Measurements from ENCODE around the gene INPP5E.

Gene INPP5E

GRCh38 chr9:136447173-136447778 is 7.6 kb upstream of the INPP5E start:
- DNase-seq (ENCODE audit: low read depth): no peak

- DNase-seq (ENCODE audit: low read depth): no peak
Observed at GRCh38 chr9:136445799-136446198, 6.2 kb upstream of the INPP5E start.

- DNase-seq (ENCODE audit: low read depth): no peak
Observed at GRCh38 chr9:136444102-136444501, 4.5 kb upstream of the INPP5E start.

- DNase-seq (ENCODE audit: low read depth): no peak
Observed at GRCh38 chr9:136443687-136444086, 4.0 kb upstream of the INPP5E start.

GRCh38 chr9:136443087-136443486 is 3.4 kb upstream of the INPP5E start:
- DNase-seq (ENCODE audit: low read depth): no peak

- no peak for DNase-seq (ENCODE audit: low read depth)
Observed at GRCh38 chr9:136442265-136442664, 2.6 kb upstream of the INPP5E start.

- DNase-seq (ENCODE audit: low read depth): no peak
Observed at GRCh38 chr9:136441681-136442245, 2.1 kb upstream of the INPP5E start.

GRCh38 chr9:136441191-136441680 is 1.6 kb upstream of the INPP5E start:
- DNase-seq (ENCODE audit: low read depth): no peak

GRCh38 chr9:136438548-136439480 is 831 bp downstream of the INPP5E start:
- peak; percentile 19 for DNase-seq (ENCODE audit: low read depth)

- DNase-seq (ENCODE audit: low read depth): no peak
Observed at GRCh38 chr9:136437839-136438547, 1.7 kb downstream of the INPP5E start.

GRCh38 chr9:136437430-136437829 is 2.2 kb downstream of the INPP5E start:
- DNase-seq (ENCODE audit: low read depth): no peak

GRCh38 chr9:136436055-136436634 is 3.5 kb downstream of the INPP5E start:
- no peak for DNase-seq (ENCODE audit: low read depth)

- DNase-seq (ENCODE audit: low read depth): no peak
Observed at GRCh38 chr9:136434580-136435169, 5.0 kb downstream of the INPP5E start.

- no peak for DNase-seq (ENCODE audit: low read depth)
Observed at GRCh38 chr9:136433849-136434579, 5.6 kb downstream of the INPP5E start.

GRCh38 chr9:136433043-136433715 is 6.5 kb downstream of the INPP5E start:
- DNase-seq (ENCODE audit: low read depth): no peak

GRCh38 chr9:136432591-136432990 is 7.1 kb downstream of the INPP5E start:
- no peak for DNase-seq (ENCODE audit: low read depth)

GRCh38 chr9:136431782-136432350 is 7.8 kb downstream of the INPP5E start:
- DNase-seq (ENCODE audit: low read depth): no peak

- no peak for DNase-seq (ENCODE audit: low read depth)
Observed at GRCh38 chr9:136430588-136431234, 8.9 kb downstream of the INPP5E start.

Data from activated T-helper 1 cell treated with Interleukin-2 at 50 U/mL for 16 hours (primary cell).